Gastroesophageal sphincter (tissue), 3 donors: ENCODE data around the gene ACOD1.
A peak's percentile ranks its signal among the peaks of the same experiment; 100 is the strongest.

Experiments
- CTCF ChIP-seq, 4 experiments: fragments of 200-600 bp in 2 of 4; fragments of 450-650 bp in 2 of 4; sonication (generic) in 1 of 4; IDR thresholded peaks; one replicate each; pipeline ENCODE4 v1.5.1; 2017 to 2019; ENCODE audit warnings: antibody characterized with exemption in 4 of 4, mild to moderate bottlenecking in 2 of 4, moderate library complexity in 2 of 4
- EP300 ChIP-seq: sonication (generic); formaldehyde crosslinking; IDR thresholded peaks from one replicate; pipeline ENCODE4 v1.6.1; 2017; ENCODE audit warnings: antibody characterized with exemption, mild to moderate bottlenecking
- POLR2A ChIP-seq, 2 donors: fragments of 450-650 bp; IDR thresholded peaks; one replicate each; pipeline ENCODE4 v1.6.1; 2017; ENCODE audit warnings: antibody characterized with exemption in 2 of 2, mild to moderate bottlenecking in 2 of 2, moderate library complexity in 1 of 2
- POLR2AphosphoS5 ChIP-seq: sonication (generic); formaldehyde crosslinking; IDR thresholded peaks from one replicate; pipeline ENCODE4 v1.6.1; 2017; ENCODE audit warnings: antibody characterized with exemption

GRCh38 chr13:76980075-76980718 is 31.9 kb downstream of the ACOD1 start:
- TF ChIP-seq POLR2AphosphoS5 (no peak), CTCF (IDR thresholded peaks at IDR 0.05) (peak; percentile 80 to 99 (median 90)), POLR2A (IDR thresholded peaks at IDR 0.05) (no peak), EP300 (no peak)
